IMR-90 (cell line): ENCODE measurements around the gene MMAB. TPM values are rescaled to one million over a fixed set of nuclear protein-coding genes. Genes with fewer than 3 reads are reported as not detected.

Source experiments
- ATAC-seq: fragments of 200-7000 bp; cut with Tn5 transposase; 2 replicates; pipeline ENCODE4 v1.9.1; 2020; ENCODE audit warnings: low read depth, mild to moderate bottlenecking, moderate library complexity
- BruUV-seq: library from RNA; stranded (reverse); fragments of 400-500 nt; replicated peaks from 2 replicates; lab custom pipeline; 2021; lab: Mats Ljungman, UMichigan
- CTCF ChIA-PET: fragments of 300-600 bp; formaldehyde crosslinking; extraction: SDS; loops from one replicate; lab custom pipeline; 2021; ENCODE audit warnings: antibody characterized with exemption; lab: Yijun Ruan, JAX
- POLR2A ChIA-PET: fragments of 300-600 bp; sonication (Branson Sonifier 250); formaldehyde crosslinking; loops from one replicate; lab custom pipeline; 2022; ENCODE audit warnings: antibody characterized with exemption; ENCODE audit not compliant: unreplicated experiment; lab: Charles Lee
- DNase-seq: peaks from one replicate; pipeline ENCODE4 v3.0.0; 2013
- H2AFZ ChIP-seq: replicated peaks from 2 replicates; pipeline ENCODE3; 2013; ENCODE audit warnings: low read length, mild to moderate bottlenecking; ENCODE audit not compliant: poor library complexity
- H2AK5ac ChIP-seq: 2 replicates; pipeline ENCODE4 v1.6.1; 2013; ENCODE audit warnings: low read depth, low read length, inconsistent platforms
- H2AK9ac ChIP-seq: replicated peaks from 2 replicates; pipeline ENCODE3; 2013; ENCODE audit warnings: mild to moderate bottlenecking, low read depth, low read length, moderate library complexity; ENCODE audit not compliant: poor library complexity
- H2BK120ac ChIP-seq: 2 replicates; pipeline ENCODE4 v1.6.1; 2013; ENCODE audit warnings: low read depth, low read length, inconsistent platforms
- H2BK15ac ChIP-seq: 3 replicates; pipeline ENCODE4 v1.6.1; 2013; ENCODE audit warnings: low read depth, low read length, inconsistent platforms
- H2BK20ac ChIP-seq: 2 replicates; pipeline ENCODE4 v1.6.1; 2013; ENCODE audit warnings: low read depth, mild to moderate bottlenecking, inconsistent platforms, low read length, moderate library complexity
- H2BK5ac ChIP-seq: 2 replicates; pipeline ENCODE4 v1.6.1; 2013; ENCODE audit warnings: mild to moderate bottlenecking, low read depth, low read length, inconsistent platforms; ENCODE audit not compliant: poor library complexity, severe bottlenecking
- H3K14ac ChIP-seq: replicated peaks from 2 replicates; pipeline ENCODE4 v1.6.1; 2013; ENCODE audit warnings: low read depth, low read length, inconsistent platforms
- H3K18ac ChIP-seq: 2 replicates; pipeline ENCODE4 v1.6.1; 2013; ENCODE audit warnings: low read depth, low read length, control low read depth
- H3K23ac ChIP-seq: 2 replicates; pipeline ENCODE4 v1.6.1; 2013; ENCODE audit warnings: low read depth, low read length, inconsistent platforms
- H3K27ac ChIP-seq: 2 replicates; pipeline ENCODE4 v1.5.1; 2013; ENCODE audit warnings: mild to moderate bottlenecking, control low read depth, low read length; ENCODE audit not compliant: insufficient read depth
- H3K27me3 ChIP-seq: 2 replicates; pipeline ENCODE4 v1.6.1; 2013; ENCODE audit warnings: low read length; ENCODE audit not compliant: control insufficient read depth, insufficient read depth
- H3K36me3 ChIP-seq: 2 replicates; pipeline ENCODE4 v1.6.1; 2013; ENCODE audit warnings: low read length, mixed read lengths; ENCODE audit not compliant: control insufficient read depth, insufficient read depth
- H3K4ac ChIP-seq: 2 replicates; pipeline ENCODE4 v1.6.1; 2013; ENCODE audit warnings: low read depth, low read length, inconsistent platforms
- H3K4me1 ChIP-seq: 2 replicates; pipeline ENCODE4 v1.6.1; 2013; ENCODE audit warnings: low read length, mixed read lengths; ENCODE audit not compliant: control insufficient read depth, insufficient read depth
- H3K4me2 ChIP-seq: 2 replicates; pipeline ENCODE4 v1.6.1; 2013; ENCODE audit warnings: low read depth, mild to moderate bottlenecking, control low read depth, low read length, moderate library complexity
- H3K4me3 ChIP-seq: 2 replicates; pipeline ENCODE4 v1.5.1; 2013; ENCODE audit warnings: low read depth, mild to moderate bottlenecking, control low read depth, low read length, moderate library complexity; ENCODE audit not compliant: insufficient read depth
- H3K56ac ChIP-seq: 2 replicates; pipeline ENCODE4 v1.6.1; 2013; ENCODE audit warnings: low read length, inconsistent platforms; ENCODE audit not compliant: insufficient read depth; ENCODE audit errors: extremely low read depth
- H3K79me1 ChIP-seq, 2 experiments: 2 replicates each; pipeline ENCODE4 v1.6.1; 2013; ENCODE audit warnings: low read length in 2 of 2, inconsistent platforms in 1 of 2, low read depth in 1 of 2
- H3K9ac ChIP-seq: 2 replicates; pipeline ENCODE4 v1.6.1; 2013; ENCODE audit warnings: low read depth, low read length, control low read depth
- H3K9me1 ChIP-seq: 2 replicates; pipeline ENCODE4 v1.6.1; 2013; ENCODE audit warnings: low read length, inconsistent platforms; ENCODE audit not compliant: insufficient read depth
- H3K9me3 ChIP-seq: 2 replicates; pipeline ENCODE4 v1.6.1; 2013; ENCODE audit warnings: low read length; ENCODE audit not compliant: control insufficient read depth, insufficient read depth
- H4K20me1 ChIP-seq: 2 replicates; pipeline ENCODE4 v1.6.1; 2013; ENCODE audit warnings: low read length, inconsistent platforms; ENCODE audit not compliant: insufficient read depth
- H4K5ac ChIP-seq: 2 replicates; pipeline ENCODE4 v1.6.1; 2013; ENCODE audit warnings: mild to moderate bottlenecking, low read depth, low read length, control low read depth
- H4K8ac ChIP-seq, 2 experiments: 2 replicates each; pipeline ENCODE4 v1.6.1; 2013; ENCODE audit warnings: low read depth in 2 of 2, low read length in 2 of 2, control low read depth in 1 of 2, inconsistent platforms in 1 of 2
- H4K91ac ChIP-seq: 2 replicates; pipeline ENCODE4 v1.6.1; 2013; ENCODE audit warnings: low read depth, low read length, inconsistent platforms; ENCODE audit not compliant: insufficient read depth
- CEBPB ChIP-seq: IDR thresholded peaks from 2 replicates; pipeline ENCODE4 v1.6.1; 2012; ENCODE audit warnings: low read depth, low read length, improper control_type of control experiment
- CHD1 ChIP-seq: IDR thresholded peaks from 2 replicates; pipeline ENCODE4 v1.6.1; 2012; ENCODE audit warnings: low read depth, low read length, improper control_type of control experiment
- FOS ChIP-seq: fragments of 150-350 bp; IDR thresholded peaks from 2 replicates; pipeline ENCODE4 v1.6.1; 2016; ENCODE audit warnings: low read depth, low read length
- MAFK ChIP-seq: IDR thresholded peaks from 2 replicates; pipeline ENCODE4 v1.6.1; 2012; ENCODE audit warnings: low read depth, low read length, improper control_type of control experiment
- MAZ ChIP-seq: IDR thresholded peaks from 2 replicates; pipeline ENCODE4 v1.6.1; 2012; ENCODE audit warnings: low read depth, mild to moderate bottlenecking, low read length, improper control_type of control experiment, moderate library complexity, borderline replicate concordance
- MXI1 ChIP-seq: IDR thresholded peaks from 2 replicates; pipeline ENCODE4 v1.6.1; 2012; ENCODE audit warnings: low read depth, mild to moderate bottlenecking, low read length, moderate library complexity, borderline replicate concordance
- NFE2L2 ChIP-seq: fragments of 150-350 bp; IDR thresholded peaks from 2 replicates; pipeline ENCODE4 v1.6.1; 2016; ENCODE audit warnings: low read depth, mild to moderate bottlenecking, low read length
- RAD21 ChIP-seq: IDR thresholded peaks from 2 replicates; pipeline ENCODE4 v1.6.1; 2012; ENCODE audit warnings: low read length, improper control_type of control experiment
- RCOR1 ChIP-seq: IDR thresholded peaks from 2 replicates; pipeline ENCODE4 v1.6.1; 2012; ENCODE audit warnings: mild to moderate bottlenecking, low read length, improper control_type of control experiment; ENCODE audit not compliant: insufficient replicate concordance
- RFX5 ChIP-seq: IDR thresholded peaks from 2 replicates; pipeline ENCODE4 v1.8.0; 2012; ENCODE audit warnings: low read depth, mild to moderate bottlenecking, low read length, moderate library complexity
- WGBS, 2 experiments: methylation state at CpG; one replicate each; pipeline versions ENCODE4 v1.1.5 to v1.1.7; 2013; ENCODE audit warnings: missing lambda C conversion rate in 2 of 2; ENCODE audit not compliant: insufficient read length in 1 of 2; ENCODE audit errors: extremely low coverage in 2 of 2; 5-methylcytosine and 5-hydroxymethylcytosine counted together
- dilution Hi-C: fragments of 300-500 bp; cut with HindIII; formaldehyde crosslinking; loops from one replicate; pipeline ENCODE4 v1.14.3; 2018; ENCODE audit warnings: low sequenced_read_pairs; ENCODE audit not compliant: unreplicated experiment
- in situ Hi-C: fragments of 300-500 bp; cut with MboI; formaldehyde crosslinking; loops from 3 replicates; pipeline ENCODE4 v1.14.3; 2019; ENCODE audit warnings: low sequenced_read_pairs, inconsistent platforms, mixed read lengths
- intact Hi-C: fragments of 100-400 bp; cut with micrococcal nuclease; formaldehyde crosslinking; loops from 2 replicates; pipeline ENCODE4 v1.10.0; 2022
- polyA plus RNA-seq, 3 experiments: library from polyadenylated mRNA; depleted of rRNA; stranded (reverse); fragments of >200 nt; gene quantifications; 2 replicates each; pipeline ENCODE4 v1.2.3, GENCODE V29; 2012; ENCODE audit warnings: low replicate concordance in 1 of 3
- total RNA-seq: library from RNA; depleted of rRNA; stranded (reverse); fragments of >200 nt; gene quantifications from 2 replicates; pipeline ENCODE4 v1.2.3, GENCODE V29; 2012
- TF ChIP-seq, protein P1 (sequence below): conservative IDR thresholded peaks from 2 replicates; pipeline ENCODE4 v1.5.1; 2012; ENCODE audit warnings: mild to moderate bottlenecking, low read depth, low read length, improper control_type of control experiment
- TF ChIP-seq, protein P2 (sequence below): fragments of 150-350 bp; IDR thresholded peaks from 2 replicates; pipeline ENCODE4 v1.6.1; 2017; ENCODE audit warnings: mild to moderate bottlenecking, antibody characterized with exemption, low read length, low read depth
- TF ChIP-seq, protein P3 (sequence below): fragments of 150-350 bp; IDR thresholded peaks from 2 replicates; pipeline ENCODE4 v1.6.1; 2016; ENCODE audit warnings: low read depth, mild to moderate bottlenecking, low read length, moderate library complexity, borderline replicate concordance

MMAB gene
- total and polyA plus RNA-seq, 2 of the 4 experiments (the other 2 are of a cell fraction), result 16.5 to 16.9 TPM

DNA sequence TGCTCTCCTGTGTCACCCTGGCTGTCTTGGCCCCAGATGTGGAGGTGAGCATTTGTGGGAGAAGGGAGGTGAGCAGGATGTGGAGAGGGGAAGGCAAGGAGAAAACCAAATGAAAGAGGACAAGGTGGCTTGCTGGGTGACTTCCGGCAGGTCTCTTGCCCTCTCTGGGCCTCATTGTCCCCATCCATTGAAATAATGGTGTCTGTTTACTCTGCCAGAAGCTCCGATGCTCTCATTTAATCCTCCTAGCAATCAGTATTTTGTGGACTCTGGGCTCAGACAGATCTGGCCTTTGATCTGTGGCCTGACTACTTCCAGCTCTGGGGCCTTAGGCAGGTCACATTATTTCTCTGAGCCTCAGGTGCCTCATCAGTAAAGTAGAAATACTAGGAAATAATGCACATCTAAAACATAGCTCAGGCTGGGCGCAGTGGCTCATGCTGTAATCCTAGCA, 30.9 kb upstream of the MMAB start:
- H3K18ac ChIP-seq, result no peak overlapping the region
- no peaks in the 10 kb centered on the region for H4K20me1 ChIP-seq
- no peak overlapping the region for H3K9ac ChIP-seq
- WGBS, 2 experiments, result 83% methylated on average over 1 of the region's 3 CpGs; no CpG with 5 or more reads in 1 of the 2 experiments
- no peak overlapping the region for H3K56ac ChIP-seq
- no peak overlapping the region for H4K5ac ChIP-seq
- no peaks in the 10 kb centered on the region for H3K36me3 ChIP-seq
- H4K8ac ChIP-seq, result no peak overlapping the region
- in situ Hi-C loops (no loop called here), dilution Hi-C loops (no loop called here), intact Hi-C loops (no loop called here)
- no peak overlapping the region for H4K91ac ChIP-seq
- no peak overlapping the region for H3K23ac ChIP-seq
- DNase-seq, result no peak
- no TSS peak for BruUV-seq
- no peak overlapping the region for H2AFZ ChIP-seq
- no peak overlapping the region for H2BK15ac ChIP-seq
- no peak overlapping the region for H2AK5ac ChIP-seq
- no peak overlapping the region for H2BK20ac ChIP-seq
- H3K9me1 ChIP-seq, result no peaks in the 10 kb centered on the region
- ChIA-PET CTCF (interaction anchor here (0.7 kb wide), 1 partner anchor 142 kb away, joined by 3 read pairs; no protein-coding TSS in a partner anchor), POLR2A (no interaction called here)
- TF ChIP-seq, protein P1, sequence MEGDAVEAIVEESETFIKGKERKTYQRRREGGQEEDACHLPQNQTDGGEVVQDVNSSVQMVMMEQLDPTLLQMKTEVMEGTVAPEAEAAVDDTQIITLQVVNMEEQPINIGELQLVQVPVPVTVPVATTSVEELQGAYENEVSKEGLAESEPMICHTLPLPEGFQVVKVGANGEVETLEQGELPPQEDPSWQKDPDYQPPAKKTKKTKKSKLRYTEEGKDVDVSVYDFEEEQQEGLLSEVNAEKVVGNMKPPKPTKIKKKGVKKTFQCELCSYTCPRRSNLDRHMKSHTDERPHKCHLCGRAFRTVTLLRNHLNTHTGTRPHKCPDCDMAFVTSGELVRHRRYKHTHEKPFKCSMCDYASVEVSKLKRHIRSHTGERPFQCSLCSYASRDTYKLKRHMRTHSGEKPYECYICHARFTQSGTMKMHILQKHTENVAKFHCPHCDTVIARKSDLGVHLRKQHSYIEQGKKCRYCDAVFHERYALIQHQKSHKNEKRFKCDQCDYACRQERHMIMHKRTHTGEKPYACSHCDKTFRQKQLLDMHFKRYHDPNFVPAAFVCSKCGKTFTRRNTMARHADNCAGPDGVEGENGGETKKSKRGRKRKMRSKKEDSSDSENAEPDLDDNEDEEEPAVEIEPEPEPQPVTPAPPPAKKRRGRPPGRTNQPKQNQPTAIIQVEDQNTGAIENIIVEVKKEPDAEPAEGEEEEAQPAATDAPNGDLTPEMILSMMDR, result no peak
- TF ChIP-seq CHD1 (no peak), FOS (no peak), NFE2L2 (no peak), RAD21 (no peak), RCOR1 (no peak), MXI1 (no peak), RFX5 (no peak), MAFK (no peak), MAZ (no peak), CEBPB (no peak)
- TF ChIP-seq, protein P2, sequence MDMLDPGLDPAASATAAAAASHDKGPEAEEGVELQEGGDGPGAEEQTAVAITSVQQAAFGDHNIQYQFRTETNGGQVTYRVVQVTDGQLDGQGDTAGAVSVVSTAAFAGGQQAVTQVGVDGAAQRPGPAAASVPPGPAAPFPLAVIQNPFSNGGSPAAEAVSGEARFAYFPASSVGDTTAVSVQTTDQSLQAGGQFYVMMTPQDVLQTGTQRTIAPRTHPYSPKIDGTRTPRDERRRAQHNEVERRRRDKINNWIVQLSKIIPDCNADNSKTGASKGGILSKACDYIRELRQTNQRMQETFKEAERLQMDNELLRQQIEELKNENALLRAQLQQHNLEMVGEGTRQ, result no peak
- TF ChIP-seq, protein P3, sequence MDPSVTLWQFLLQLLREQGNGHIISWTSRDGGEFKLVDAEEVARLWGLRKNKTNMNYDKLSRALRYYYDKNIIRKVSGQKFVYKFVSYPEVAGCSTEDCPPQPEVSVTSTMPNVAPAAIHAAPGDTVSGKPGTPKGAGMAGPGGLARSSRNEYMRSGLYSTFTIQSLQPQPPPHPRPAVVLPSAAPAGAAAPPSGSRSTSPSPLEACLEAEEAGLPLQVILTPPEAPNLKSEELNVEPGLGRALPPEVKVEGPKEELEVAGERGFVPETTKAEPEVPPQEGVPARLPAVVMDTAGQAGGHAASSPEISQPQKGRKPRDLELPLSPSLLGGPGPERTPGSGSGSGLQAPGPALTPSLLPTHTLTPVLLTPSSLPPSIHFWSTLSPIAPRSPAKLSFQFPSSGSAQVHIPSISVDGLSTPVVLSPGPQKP, result no peak
- no peak overlapping the region for H2AK9ac ChIP-seq
- H3K4me2 ChIP-seq, result no peak overlapping the region
- H3K27me3 ChIP-seq, result peaks cover 41% of the 10 kb centered on the region
- H3K14ac ChIP-seq, result no peak overlapping the region
- no peaks in the 10 kb centered on the region; the same call in 1 of the 2 replicates for H3K9me3 ChIP-seq
- H2BK120ac ChIP-seq, result no peak overlapping the region
- no peak for ATAC-seq
- no peak overlapping the region for H2BK5ac ChIP-seq
- no peak overlapping the region for H3K4me3 ChIP-seq
- H3K79me1 ChIP-seq, result no peaks in the 10 kb centered on the region
- no peak overlapping the region for H3K27ac ChIP-seq
- H3K4ac ChIP-seq, result no peak overlapping the region
- H3K4me1 ChIP-seq, result no peaks in the 10 kb centered on the region
